Measurements from ENCODE around the gene AFAP1.

DNA sequence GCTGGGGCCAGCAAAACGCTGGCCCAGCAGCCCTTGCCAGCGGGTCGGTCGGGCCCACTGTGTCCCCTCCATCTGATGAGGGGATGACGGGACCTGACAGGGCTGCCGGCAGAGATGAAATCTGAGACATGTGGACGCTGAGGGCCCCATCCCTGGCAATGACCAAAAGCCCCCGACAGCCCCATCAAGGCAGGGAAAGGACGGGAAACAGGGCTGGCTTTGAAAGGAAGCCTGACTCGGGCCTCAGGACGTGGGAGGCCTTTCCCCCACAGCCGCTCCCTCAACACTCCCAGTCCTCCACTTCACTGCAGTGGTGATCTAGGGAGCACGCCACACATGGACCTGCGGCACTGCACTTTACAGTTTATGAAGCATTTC lies 202.4 kb downstream of the AFAP1 start:
- TF ChIP-seq CTCF (IDR thresholded peaks at IDR 0.05) (no peak), POLR2A (IDR thresholded peaks at IDR 0.05) (no peak)

Data from uterus (tissue), 2 donors.